Dermis blood vessel endothelial cell (primary cell): ENCODE data around the gene ELK4. TPM values are rescaled to one million over a fixed set of nuclear protein-coding genes. Genes with fewer than 3 reads are reported as not detected.
A peak's percentile ranks its signal among the peaks of the same experiment; 100 is the strongest.

Experiments
- DNase-seq: peaks from one replicate; pipeline ENCODE4 v3.0.0; 2010
- total RNA-seq: library from RNA; depleted of rRNA; stranded (reverse); fragments of >200 nt; gene quantifications from 2 replicates; pipeline ENCODE4 v1.2.3, GENCODE V29; 2014

Gene ELK4, protein sequence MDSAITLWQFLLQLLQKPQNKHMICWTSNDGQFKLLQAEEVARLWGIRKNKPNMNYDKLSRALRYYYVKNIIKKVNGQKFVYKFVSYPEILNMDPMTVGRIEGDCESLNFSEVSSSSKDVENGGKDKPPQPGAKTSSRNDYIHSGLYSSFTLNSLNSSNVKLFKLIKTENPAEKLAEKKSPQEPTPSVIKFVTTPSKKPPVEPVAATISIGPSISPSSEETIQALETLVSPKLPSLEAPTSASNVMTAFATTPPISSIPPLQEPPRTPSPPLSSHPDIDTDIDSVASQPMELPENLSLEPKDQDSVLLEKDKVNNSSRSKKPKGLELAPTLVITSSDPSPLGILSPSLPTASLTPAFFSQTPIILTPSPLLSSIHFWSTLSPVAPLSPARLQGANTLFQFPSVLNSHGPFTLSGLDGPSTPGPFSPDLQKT
- 33.4 and 65.3 TPM in 2 replicates for total RNA-seq

DNA sequence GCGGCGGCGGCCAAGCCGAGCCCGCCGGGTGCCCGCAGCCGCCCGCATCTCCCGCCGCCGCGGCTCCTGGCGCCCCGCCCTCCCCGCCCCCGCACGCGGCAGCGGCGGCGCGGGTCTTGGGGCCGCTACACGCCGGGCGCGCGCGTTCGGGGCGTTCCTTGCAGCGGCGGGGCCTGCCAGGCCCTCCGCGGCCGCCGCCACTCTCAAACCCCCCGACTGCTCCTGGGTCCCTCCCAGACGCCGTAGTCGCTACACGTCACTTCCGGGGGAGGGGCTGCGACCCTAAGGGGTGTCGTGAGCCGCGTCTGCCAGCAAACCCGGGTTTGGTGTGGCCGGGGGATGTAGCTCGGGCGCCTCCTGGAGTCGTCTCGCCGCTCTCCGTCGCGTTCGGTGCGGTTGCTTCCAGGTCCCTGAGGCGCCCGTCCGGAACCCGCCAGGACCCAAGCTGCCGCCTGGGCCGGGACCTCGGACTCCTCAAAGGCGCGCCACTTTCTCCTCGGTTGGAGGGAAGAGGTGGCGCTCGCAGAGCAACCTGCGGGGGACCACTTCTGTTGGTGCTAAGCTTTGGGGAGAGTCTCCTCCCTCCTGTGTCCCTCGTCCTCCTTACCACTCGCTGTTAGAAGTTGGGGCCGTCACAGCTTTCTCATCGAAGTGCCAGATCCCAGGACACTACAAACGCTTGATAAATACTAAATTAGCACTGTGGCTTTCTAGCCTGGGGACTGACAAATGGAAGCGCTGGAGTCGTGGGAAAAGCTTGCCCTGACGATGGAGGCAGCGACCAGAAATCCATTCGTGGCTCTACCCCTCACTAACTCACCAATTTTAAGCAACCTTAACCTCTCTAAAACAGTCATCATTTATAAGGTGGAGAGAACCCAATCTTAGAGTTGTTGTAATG is at the start of gene ELK4:
Gene ELK4, minus strand, starts transcription at position 244 of the 901 bp plus-strand sequence. CDS start 8,129 bp downstream, outside the sequence.
- DNase-seq = peak; percentile 99

DNA sequence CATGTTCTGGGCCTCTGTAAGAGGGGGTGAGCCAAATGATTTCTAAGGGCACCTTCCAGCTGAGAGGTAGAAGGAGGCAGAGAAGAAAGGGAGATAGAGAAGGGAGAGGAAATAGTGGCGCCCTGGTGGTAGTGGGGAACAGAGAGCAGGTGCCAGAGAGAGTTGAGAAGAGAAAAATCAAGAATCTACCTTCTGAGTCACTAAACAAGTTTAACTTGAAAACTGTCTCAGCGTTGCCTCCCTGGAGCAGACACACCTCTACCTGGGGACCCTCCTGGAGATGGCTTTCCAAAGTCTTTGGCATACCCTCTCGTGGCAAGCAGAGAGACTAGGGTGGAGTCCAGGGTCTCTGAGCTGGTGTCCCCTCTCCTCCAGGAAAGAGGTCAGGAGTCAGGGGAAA is 49.6 kb upstream of the ELK4 start:
- no peak for DNase-seq

- no peak for DNase-seq
These were observed 48.5 kb upstream of the ELK4 start, which contains the start of gene SLC45A3 for GRCh38 chr1:205680073-205680851. Gene SLC45A3, minus strand, starts transcription at chr1:205680509. Its CDS starts 15,853 bp downstream, at chr1:205664656.

- no peak for DNase-seq
These were observed 46.7 kb upstream of the ELK4 start for GRCh38 chr1:205678286-205679111.

DNA sequence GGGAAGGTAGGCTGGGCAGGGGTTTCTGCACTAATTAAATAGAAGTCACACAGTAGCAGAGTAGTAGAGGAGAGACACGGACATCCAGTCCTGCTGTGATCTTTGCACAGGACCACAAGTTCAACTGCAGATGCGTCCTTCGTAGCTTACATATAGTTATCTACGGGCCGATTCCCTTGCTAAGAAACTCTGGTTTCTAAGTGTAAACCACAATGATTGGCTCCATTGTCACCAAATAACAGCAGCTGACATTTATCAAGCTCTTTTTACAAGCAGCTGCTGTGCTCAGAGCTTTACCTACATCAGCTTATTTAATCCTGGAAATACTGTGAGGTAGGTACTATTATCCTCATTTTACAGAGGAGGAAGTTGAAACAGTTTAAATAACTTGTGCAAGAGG is 45.4 kb upstream of the ELK4 start:
- DNase-seq = no peak

DNA sequence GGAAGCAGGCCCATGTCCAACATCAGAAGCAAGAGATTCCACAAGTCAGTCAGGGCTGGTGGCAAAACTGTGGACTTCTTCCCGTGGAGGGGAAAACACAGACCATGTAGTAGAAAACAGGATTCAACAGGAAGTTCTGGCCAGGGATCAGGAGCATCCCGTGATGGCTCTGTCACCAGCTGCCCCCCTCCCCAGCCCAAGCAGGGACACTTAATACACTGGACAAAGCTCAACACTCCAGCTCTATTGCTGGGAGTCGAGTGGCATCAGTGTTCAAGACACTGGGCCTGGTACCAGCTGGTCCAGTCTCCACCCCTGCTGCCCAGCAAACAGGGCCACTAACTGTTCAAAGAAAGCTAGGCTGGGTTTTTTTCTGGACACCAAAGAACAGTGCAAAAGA is 44.8 kb upstream of the ELK4 start:
- DNase-seq = no peak

DNA sequence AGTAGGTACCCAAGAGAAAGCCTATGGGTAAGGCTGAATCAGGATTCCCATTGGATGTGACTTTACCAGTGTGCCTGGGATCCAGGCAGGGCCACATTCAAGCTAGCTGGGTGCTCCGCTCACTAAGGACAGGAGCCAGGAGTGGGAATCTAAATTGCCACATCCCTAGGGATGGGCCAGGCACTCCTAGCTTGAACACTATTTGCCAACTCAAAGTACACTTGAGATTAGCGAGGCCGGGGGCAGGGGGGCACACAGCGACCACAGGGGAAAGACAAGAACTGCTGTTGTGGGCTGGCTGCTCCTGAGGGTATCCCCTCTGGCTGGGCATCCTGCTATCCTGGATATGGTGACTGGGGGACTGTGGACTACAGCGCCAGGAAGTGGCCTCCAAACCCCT is 44.2 kb upstream of the ELK4 start:
- DNase-seq = no peak

- no peak for DNase-seq
These were observed 43.4 kb upstream of the ELK4 start for GRCh38 chr1:205675247-205675646.

DNA sequence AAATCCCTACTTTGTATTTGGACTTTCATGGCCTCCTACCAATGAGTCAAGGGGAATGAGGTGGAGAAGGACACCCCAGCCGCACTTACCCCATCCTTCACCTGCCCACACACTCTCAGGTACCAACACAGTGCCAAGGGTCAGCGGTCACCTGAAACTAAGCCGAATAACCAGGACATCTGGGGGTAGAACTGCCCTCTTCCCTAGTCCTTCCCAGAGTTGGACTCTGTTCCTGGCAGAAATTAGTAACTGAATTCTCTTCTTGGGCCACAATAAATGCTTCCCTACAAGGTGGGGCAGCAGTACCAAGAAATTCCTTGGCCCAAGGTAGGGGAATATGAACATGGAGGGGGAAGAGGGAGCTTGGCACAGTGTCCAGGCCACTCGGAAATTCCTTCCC is 41.2 kb upstream of the ELK4 start:
- no peak for DNase-seq

DNA sequence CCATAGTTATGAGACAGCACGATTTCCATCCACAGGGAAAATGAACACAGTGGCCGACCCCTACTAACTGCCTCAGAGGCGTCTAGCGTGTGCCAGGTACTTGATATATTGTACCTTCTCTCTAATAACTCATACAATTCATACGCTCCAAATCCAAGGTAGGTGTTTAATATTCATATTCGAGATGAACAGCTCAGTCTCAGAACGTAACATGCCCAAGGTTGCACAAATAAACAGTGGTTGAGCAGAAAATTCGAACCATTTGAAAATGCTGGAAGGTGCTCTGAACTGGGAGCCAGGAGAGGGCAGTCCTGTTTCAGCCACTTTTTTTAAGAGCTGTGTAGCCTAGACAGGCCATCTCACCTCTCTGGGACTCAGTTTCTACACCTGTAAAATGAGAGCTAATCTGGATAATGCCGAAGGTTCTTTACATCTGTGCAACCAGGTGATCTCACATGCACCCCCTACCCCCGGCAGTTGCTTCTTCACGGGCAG is 40.6 kb upstream of the ELK4 start:
- no peak for DNase-seq

- no peak for DNase-seq
These were observed 39.0 kb upstream of the ELK4 start for GRCh38 chr1:205670611-205671430.

GRCh38 chr1:205670150-205670446 is 38.3 kb upstream of the ELK4 start:
- DNase-seq = no peak

DNA sequence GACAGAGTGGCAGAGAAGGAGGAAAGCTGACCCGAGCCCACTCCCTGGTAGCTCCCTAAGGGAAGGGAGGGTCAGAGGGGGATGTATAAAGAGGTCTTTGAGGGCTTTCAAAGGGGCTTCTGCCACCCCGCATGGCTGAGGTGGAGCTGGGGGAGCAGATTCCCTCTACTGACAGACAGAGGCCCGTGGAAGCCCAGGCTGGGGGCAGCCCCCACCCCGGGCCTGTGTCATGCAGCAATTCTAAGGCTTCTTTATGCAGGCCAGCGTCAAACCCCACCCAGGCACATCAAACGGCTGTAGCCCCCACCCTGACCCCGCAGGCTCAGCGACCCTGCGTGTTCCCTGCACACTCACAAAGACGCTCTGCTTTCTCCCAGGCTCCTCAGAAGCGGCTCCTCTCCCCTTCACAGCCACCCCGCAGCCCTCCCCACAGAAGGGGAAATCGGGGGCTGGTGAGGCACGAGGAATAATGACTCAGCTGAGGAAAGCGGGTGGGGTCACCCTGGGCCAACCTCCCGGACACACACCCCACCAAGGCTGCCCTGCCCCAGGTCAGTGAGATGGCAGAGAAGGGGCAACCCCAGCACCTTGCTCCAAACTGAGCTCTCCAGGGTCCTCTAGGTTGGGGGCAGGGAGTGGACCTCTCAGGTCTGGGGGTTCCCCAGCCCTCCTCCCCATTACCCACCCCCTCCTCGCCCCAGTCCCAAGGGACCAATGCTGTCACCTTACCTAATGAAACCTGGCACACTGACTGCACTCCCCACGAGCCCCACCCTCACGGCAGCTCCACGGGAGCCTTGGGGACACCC is 37.7 kb upstream of the ELK4 start:
- DNase-seq = no peak

DNA sequence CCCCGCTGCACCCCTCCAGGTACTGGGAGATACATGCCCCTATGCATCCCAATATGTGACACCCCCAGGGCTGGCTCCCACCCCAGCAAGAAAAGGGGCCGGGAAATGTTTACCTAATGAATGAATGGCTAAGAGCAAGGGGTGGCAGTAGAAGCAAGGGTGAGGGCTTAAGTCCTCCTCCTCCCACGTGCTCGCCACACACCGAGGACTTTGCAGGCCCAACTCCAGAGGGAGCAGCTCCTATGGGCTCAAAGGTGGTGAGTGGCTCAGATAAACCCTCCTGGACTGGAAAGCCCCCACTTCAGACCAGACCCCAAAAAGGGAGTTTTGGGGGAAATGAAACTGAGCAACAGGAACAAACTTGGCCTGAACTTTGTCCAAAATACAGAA is 37.1 kb upstream of the ELK4 start:
- DNase-seq = no peak

- DNase-seq = no peak
These were observed 36.3 kb upstream of the ELK4 start for GRCh38 chr1:205667909-205668643.

DNA sequence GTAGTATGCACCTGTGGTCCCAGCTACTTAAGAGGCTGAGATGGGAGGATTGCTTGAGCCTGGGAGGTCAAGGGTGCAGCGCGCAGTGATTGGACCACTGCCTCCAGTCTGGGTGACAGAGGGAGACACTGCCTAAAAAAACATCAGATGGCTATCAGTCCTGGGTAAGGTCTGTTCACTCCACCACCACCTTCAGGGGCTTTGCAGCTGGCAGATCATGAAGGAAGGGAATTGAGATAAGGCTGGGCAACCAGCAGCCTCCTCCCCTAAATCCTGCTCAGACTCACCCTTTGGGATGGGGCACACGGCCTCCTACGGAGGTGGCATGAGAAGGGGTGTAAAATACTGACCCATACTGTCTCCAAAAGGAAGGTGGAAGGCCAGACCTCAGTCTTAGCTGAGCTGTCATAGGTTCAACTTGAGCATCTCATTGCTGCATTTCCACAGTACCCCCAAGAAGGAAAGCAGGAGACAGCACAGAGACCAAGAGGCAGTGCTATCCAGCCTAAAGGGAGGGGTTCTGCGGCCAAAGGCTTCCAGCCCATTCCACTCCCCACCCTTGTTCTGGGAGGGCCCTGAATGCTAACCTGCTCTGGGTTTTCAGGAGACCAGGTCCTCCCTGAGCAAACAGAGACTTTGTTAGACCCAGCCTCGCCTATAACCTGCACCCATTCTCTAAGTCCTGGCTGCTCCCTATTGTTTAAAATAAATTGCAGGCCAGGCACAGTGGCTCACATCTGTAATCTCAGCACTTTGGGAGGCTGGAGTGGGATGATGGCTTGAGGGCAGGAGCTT is 34.8 kb upstream of the ELK4 start:
- DNase-seq = no peak

DNA sequence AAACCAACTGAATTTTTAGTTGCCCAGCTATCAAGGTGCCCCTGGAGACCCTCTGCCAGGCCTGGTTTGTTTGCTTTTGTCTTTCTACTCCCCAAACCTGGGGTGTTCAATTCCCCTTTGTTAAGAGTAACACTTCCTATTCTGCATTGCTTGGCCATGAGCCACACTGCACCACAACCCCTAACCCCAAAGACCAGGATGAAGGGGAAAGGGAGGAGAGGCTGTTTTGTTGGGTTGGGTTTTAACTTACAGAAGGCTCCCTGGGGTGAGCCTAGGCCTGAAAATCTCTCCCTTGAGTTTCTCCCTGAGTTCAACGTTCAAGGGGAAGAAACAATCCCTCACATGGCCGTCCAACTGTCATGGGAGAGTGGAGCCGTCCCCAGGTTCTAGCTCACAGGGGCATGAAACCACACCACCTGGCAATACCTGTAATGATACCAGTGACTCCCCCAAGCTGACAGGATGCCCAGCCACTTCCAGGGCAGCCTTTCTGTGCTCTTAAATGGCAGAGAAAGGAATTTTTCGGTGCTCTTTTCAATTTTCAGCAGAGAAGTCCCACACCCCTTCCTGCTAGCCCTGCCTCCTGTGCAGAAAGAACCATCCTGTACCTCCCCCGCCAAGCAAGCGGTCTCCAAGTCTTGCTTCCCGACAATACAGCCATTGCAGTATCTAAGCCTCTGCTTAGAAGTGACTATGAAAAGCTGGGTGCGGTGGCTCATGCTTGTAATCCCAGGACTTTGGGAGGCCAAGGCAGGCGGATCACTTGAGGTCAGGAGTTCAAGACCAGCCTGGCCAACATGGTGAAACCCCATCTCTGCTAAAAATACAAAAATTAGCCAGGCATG is 33.6 kb upstream of the ELK4 start:
- DNase-seq = no peak
